NB4 (cell line): ENCODE results near the gene RHEX.

Experiments used
- CTCF ChIP-seq: IDR thresholded peaks from one replicate; pipeline ENCODE4 v1.5.1; 2012; ENCODE audit warnings: low read depth, low read length
- MYC ChIP-seq: IDR thresholded peaks from 2 replicates; pipeline ENCODE4 v1.6.1; 2011; ENCODE audit warnings: low read depth, low read length
- POLR2A ChIP-seq: IDR thresholded peaks from 2 replicates; pipeline ENCODE4 v1.6.1; 2011; ENCODE audit warnings: mild to moderate bottlenecking; ENCODE audit not compliant: insufficient read length; ENCODE audit errors: extremely low read depth

- TF ChIP-seq CTCF (no peak), MYC (no peak), POLR2A (no peak)
These were observed 5.7 kb upstream of the RHEX start for GRCh38 chr1:206047271-206047670.
